GM19324 (cell line): ENCODE measurements around the gene BRD1.
"Not testable (repeated sequence)": the region's sequence is repeated elsewhere in the genome, so short reads cannot be mapped to it uniquely, and the experiment has no call there.

Source experiments
- ATAC-seq: cut with Tn5 transposase; IDR thresholded peaks from one replicate; pipeline ENCODE4 v1.9.1; 2021; ENCODE audit warnings: mild to moderate bottlenecking, moderate library complexity; ENCODE audit not compliant: unreplicated experiment, low FRiP score

BRD1 gene

DNA sequence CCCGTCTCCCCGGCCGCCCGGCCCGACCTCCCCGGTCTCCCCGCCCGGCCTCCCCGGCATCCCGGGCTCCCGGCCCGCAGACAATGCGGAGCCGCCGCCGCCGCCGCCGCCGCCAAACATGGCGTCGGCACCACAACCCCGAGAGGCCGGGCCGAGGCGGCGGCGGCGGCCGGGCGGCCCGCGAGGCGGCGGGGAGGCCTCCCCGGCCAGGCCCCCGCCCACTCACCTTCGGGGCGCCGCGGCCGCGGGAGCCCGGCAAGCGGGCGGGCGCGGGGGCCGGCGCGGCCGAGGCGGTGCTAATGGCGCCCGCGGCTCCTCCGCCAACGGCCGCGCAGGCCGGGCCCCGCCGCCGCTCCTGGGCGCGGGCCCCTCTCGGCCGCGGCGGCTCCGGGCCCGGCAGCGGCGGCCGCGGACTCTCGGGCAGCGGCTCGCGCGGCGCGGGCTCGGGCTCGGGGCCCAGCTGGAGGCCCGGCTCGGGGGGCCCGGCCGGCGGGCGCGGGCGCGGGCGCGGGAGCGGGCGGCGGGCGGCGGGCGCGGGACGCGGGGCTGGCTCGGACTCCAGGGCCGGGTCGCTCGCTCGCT is 311 bp downstream of the BRD1 start:
- no peak for ATAC-seq

DNA sequence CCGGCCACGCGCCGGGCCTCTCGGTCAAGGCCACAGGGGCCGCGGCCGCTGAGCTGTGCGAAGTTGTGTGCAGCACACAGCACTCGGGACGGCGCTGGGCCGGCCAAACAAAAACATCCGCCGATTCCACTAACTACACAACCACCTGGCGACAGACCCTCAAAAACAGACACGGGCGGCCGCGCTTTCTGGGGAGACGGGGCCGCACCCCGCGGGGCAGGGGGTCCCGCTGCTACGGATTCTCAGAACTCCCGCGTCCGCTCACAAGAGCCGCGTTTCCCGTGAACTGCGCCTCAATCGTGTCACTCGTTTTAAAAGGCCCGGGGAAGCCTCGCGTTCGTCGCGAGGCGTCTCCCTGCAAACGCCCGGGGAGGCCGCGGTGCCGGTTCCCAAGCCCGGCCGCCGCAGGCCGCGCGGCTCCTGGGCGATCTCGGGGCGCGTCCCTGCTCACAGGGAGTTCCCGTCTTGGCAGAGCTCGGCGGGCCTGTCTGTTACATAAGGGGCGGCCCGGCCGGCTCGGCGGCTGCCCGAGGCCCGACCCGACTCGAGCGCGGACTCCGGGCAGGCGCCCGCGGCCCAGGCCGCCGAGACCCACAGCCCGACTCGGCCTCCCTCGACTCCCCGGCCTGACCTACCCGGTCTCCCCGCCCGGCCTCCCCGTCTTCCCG is 936 bp downstream of the BRD1 start:
- no peak for ATAC-seq

DNA sequence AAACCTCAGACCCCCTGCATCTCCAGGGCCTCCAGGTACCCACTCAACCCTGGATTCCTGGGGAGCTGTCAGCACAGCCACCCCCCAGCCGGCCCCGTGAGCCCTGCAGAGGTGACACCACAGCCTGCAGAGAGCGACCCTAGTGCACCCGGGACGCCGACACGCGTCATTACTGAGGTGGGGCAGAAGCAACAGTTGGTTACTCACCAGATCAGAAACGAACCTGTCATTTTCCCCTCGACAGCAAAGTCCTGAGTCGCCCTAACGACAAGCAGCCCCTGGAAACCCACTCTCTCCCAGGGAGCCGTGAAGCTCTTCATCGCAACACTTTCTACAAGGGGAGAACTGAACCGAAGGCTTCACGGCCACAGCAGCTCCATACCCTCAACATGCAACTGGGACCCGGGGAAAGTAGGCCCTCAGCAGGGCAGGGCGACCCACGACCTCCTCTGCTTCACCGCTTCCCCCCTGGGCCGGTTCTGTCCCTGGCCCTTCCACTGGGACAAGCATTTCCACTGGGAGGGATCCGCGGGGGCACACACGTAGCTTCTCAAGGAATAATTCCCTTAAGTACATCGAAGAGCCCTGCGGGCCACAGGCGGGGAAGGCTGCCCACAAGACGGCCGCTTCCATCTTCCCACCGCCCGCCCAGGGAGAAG is 1.6 kb downstream of the BRD1 start:
- ATAC-seq = no peak

DNA sequence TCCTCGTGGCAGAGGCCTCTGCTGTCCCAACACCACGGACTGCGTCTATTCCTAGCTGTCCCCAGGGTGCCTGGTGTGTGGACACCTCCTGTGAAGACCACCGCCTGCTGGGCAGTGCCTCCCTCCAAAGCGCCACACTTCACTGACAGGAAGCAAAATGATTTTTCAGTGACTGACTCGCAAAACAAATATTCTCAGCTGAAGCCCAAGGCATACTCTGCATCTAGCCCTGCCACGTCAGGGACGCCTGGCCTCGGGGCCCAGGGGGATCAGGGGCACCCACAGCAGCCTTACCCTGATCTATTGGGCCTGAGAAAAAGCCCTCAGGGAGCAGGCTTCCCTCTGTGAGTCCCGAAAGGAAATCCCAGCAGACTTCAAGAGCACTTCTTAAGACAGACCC is 2.2 kb downstream of the BRD1 start:
- ATAC-seq = no peak

DNA sequence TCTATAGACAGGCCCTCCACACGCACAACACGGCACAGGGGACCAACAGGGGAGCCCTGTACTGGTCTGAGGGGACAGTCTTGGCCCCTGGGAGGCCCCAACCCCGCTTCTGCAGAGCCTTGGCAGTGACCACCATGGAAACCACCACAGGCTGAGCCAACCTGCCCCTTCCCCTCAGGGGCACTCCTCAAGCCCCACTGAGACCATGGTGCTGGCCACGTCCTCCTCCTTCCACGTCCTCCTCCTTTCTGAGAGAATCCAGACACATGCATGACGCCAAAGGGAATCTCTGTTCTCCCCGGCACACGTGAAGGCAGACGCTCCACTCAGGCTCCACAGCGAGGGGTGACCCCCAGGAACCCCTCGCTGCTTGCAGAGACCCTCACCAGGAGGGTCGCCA is 2.7 kb downstream of the BRD1 start:
- ATAC-seq = no peak

DNA sequence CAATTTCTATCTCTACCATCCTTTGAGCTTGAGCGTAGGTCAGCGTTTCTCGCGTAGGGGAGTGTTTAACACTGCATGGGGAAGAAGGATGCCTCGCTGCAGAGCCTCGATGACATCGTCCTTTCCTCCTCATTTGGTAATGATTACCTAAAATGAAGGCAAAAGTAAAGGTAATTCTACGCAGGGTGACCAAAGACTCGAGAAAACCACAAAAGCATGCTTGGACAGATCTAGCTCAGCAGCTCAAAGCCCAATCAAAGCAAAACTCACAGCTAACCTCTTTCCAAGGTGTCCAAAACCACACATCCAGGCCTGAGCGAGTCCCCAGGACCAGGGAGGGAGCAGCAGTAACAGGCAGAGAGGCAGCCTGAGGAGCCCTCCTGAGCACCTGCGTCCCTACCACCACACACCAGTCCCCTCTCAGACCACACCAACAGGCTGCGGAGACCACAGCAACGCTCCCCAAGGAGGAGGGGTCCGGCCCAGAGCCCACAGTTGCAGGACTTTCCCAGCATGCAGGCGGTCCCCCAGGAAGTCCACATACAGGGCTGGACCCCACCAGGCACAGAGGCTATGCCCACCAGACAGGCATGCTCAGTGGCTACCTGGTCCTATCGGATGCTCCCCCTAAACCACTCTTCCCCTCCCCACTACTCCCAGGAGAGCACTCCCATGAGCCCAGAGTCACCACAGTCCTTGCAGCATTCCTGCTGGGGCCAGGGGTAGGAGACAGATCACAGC is 3.3 kb downstream of the BRD1 start:
- no peak for ATAC-seq

DNA sequence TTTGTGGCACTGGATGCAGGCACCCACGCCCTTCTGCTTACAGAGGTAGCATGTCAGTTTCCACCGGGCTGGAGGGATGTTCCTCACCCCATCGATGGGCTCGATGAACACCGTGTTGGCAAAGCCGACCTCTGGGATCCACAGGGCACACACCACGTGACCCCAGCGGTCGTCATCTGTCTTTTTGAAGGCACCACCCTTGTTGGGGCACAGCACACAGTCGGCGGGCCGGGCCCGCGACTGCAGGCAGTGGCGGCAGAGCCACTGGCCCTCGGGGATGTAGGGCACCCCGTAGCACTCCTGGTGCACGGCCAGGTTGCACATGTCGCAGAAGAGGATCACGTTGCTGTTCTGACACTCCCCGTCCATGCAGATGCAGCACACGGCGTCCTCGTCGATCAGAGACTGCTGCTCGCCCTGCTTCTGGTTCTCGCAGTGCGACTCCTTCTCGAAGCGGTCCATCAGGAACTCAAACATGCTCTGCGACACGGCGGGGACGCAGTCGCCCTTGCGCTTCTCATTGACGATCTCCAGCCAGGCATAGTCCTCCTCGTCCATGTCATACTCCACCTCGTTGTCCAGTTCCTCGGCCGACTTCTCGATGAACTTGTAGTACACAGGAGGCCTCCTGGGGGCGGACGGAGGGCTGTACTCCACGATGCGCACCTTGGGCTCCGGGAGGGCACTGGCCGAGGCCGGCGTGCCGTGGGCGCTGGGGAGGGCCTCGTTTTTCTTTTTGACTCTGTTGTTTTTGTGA is 4.2 kb downstream of the BRD1 start:
- no peak for ATAC-seq

DNA sequence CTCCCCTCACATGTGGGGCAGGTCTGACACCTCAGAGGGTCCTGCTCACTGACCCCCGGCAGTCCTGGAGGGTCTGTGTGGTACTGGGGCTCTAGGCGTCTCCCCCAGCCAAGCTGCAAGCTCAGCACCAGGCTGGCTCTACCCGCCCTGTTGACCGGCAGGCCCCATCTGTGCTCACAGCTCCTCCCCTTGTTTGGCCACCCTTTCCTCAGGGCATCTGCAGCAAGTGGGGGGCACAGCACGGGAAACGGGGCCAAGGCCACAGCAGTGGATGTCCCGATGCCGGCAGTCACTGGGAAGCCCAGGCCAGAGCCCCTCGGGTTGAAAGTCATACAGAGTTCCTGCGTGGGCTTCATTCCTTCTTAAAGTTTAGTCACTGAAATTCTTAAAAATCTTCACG is 5.9 kb downstream of the BRD1 start:
- not testable (repeated sequence) for ATAC-seq

DNA sequence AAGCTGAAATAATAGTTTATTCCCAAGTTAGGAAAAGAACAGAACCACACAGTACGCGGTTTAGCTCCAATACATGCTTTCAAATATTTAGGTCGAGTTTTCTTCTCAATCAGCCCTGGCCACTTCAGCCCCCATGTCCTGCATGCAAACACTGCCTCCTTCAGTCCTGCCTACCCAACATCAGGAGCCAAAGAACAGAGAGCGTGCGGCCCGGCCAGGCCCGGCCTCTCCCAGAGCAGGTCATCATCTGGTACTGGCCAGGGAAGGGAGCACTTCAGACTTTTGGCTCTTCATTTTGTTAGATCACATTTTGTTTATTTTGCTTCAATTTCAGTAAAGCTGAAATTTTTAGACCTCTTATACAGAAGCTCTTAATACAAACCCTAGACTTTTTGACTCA is 6.7 kb downstream of the BRD1 start:
- no peak for ATAC-seq

DNA sequence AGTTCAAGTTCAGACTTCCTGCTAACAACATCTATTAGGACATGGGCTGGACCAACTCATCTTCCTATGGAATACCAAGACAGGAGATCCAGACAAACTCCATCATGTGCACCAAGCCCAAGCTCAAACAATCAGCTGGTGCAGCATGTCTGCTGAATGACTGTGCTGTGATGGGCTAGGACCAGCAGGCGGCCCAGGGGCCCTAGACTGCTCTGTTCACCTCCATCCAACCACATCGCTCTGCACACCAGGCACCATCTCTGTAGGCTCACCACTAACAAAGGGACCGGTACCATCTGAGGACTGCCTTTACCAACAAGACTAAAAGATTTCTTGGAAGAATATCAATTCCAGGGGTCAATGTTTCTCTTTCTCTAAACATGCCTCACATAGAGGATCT is 10.3 kb downstream of the BRD1 start:
- ATAC-seq = no peak

DNA sequence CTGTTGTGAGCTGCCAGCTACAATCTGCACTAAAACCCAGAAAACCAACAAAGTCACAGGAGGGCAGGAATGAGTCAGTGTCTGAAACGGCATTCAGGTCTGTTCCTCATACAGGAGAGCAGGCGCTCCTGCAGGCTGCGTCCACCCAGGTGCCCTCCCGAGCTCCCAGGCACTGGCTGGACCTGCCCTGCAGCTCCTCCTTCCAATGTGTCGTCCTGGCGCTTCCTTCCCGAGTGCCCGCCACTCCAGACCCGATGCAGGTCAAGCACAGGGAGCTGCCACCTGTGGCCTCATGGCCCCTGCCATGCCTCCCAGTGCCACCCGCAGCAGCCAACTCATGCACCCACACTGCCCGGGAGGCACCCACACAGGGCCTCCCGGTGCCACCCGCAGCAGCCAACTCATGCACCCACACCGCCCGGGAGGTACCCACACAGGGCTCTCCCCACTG is 12.0 kb downstream of the BRD1 start:
- ATAC-seq = no peak

DNA sequence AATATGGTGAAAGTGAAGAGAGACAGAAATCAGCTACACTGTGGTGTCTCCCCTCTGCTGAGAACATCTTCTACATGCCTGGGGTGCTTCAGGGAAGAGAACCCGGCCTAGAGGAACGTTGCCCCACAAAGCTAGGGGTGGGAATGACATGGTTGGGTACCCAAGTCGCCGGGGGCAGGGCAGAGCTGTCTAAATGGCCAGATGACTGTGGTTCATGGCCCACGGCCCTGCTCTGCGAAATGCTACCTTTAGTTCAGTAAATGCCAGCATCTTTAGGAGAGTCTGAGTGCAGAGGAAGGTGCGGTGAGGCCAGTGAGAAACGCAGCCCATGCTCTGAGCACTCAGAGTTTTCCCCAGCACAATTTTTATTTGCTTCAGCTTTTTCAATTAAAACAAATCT is 12.8 kb downstream of the BRD1 start:
- ATAC-seq = no peak

DNA sequence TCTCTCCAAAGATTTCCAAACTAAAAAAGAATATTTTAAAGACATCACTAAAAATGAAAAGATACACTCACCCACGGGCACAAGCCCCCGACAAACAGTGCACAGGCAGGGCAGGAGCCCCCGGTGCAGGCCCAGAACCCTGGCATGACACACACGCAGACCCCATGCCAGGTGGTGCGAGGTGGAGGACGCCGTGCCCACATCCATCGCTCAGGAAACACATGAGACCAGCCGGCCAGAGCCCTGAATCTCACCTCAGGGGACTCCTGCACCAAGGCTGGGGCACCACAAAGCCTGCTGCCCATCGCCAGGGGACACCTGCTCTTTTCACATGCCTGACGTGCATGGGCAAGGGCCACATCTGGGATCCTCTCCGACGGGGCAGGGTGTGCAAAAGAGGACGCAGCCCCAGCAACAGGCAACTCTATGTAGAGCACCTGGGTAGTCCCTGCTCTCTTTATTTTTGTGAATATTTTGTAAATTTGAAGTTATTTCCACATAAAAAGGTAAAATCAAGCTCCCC is 13.4 kb downstream of the BRD1 start:
- ATAC-seq = no peak

DNA sequence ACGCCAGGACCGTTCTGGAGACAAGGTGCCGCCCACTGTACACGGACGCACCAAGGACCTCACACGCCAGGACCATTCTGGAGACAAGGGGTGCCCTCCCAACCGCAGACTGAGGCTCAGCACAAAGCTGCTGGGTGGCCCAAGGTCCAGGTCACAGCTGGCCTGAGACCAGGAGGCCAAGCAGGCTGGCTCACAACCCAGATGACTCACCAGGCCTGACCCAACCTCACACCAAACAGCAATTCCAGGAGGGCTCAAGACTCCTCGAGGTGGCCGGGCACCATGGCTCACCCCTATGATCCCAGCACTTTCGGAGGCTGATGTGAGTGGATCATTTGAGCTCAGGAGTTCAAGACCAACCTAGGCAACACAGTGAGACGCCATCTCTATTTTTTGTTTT is 14.8 kb downstream of the BRD1 start:
- no peak for ATAC-seq

DNA sequence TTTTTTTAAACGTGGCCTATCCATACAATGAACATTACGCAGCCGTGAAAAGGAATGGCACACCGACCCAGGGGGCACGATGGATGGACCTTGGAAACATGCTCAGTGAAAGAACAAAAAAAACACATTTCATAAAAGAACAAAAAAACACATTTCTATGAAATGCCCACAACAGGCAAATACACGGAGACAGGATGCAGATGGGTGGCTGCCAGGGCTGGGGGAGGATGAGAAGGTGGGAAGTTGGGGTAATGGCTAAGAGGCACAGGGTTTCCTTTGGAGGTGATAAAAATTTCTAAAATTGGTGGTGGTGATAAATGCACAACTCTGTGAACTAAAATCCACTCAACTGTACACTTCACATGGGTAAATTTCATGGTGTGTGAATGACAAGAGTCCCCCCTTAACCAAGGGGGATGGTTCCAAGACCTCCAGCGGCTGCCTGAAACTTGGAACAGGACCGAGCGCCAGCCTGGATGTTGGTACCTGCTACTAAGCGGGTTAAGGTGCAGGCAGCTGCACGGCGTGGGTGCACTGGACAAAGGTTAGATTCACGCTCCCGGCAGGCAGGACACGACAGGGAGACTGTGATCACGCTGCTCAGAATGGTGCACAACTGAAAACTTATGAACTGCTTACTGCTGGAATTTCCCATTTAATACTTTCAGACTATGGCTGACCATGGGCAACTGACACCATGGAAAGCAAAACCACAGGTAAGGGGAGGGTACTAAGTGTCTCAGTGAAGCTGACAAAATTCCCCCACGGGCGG is 16.5 kb downstream of the BRD1 start:
- ATAC-seq = no peak

DNA sequence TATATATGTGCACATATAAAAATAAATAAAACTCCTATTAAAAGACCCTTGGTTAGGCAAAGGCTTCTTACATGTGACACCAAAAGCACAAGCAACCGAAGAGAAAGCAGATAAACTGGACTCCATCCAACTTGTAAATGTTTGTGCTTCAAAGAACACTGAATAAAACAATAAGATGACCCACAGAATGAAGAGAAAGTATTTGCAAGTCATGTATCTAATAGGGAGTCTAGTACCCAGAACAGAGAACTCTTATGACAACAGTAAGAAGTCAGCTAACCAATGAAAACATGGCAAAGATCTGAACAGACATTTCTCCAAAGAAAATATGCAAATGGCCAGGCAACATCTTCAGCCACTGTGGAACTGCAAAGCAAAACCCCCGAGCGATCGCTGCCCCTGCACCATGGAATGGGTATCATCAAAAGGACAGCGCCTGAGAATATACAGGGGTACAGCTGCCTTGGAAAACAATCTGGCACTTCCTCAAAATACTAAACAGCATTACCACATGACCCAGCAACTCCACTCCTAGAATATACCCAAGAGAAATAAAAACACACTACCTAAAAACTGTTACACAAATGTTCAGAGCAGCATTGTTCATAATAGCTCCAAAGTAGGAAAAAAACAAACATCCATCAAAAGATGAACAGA is 17.2 kb downstream of the BRD1 start:
- ATAC-seq = no peak

DNA sequence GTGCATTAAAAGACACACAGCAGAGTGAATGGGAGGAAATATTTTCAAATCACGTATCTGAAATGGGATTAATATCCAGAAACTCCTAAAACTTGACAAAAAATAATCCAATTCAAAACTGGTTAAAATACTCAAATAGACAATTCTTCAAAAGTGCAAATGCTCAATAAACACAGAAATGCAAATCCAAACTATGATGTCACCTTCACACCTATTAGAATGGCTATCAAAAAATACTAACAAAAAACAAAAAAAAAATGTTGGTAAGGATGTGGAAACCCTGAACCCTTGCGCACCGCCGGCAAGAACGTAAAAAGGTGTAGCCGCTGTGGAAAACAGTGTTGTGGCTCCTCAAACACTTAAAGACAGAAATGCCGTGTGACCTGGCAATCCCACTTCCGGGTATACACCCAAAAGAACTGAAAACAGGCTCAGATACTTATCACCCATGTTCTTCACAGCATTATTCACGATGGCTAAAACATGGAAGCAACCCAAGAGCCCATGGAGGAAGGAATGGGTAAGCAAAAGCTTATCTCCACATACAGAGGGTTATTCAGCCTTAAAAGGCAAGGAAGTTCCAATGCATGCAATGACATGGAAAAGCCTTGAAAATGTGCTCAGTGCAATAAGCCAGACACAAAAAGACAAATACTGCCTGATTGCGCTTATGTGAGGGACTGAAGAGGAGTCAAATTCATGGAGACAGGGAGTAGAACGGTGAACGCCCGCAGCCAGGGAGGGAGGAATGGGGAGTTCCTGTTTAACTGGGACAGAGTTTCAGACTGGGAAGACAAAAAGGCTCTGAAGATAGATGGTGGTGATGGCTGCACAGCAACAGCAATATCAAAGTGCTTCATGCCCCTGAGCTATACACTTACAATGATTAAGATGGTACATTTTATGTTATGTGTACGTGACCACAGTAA is 19.6 kb downstream of the BRD1 start:
- no peak for ATAC-seq

DNA sequence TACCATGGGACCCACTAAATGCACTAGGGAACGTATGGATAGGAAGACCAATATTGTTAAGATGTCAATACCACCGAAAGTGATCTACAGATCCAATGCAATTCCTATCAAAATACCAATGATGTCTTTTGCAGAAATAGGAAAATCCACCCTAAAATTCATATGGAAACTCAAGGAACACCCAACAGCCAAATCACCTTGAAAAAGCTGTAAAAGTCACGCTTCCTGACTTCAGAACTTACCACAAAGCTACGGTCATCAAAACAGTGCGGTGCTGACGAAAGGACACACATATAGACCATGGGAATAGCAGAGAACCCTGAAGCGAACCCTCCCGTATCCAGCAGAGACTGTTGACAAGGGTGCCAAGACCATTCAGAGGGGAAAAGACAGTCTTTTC is 20.5 kb downstream of the BRD1 start:
- no peak for ATAC-seq
